Prostate gland (tissue), 2 donors: ENCODE results near the gene ARHGAP24. TPM values are rescaled to one million over a fixed set of nuclear protein-coding genes. Genes with fewer than 3 reads are reported as not detected.

Experiments
- DNase-seq: peaks from one replicate; pipeline ENCODE4 v3.0.0-alpha.2; 2019; ENCODE audit warnings: low spot score
- H3K27ac ChIP-seq, 2 donors: fragments of 200-600 bp; sonication (generic); 2 replicates each; pipeline ENCODE4 v1.5.1; 2017 to 2019
- H3K27me3 ChIP-seq: fragments of 200-600 bp; sonication (generic); replicated peaks from 2 replicates; pipeline ENCODE4 v1.5.1; 2019; ENCODE audit not compliant: insufficient read depth
- H3K36me3 ChIP-seq, 2 donors: fragments of 200-600 bp; sonication (generic); 1 replicate in 1 of 2; 2 replicates in 1 of 2; pipeline versions ENCODE4 v1.5.1 to v1.8.1; 2017 to 2019
- H3K4me1 ChIP-seq: fragments of 200-600 bp; sonication (generic); replicated peaks from 2 replicates; pipeline ENCODE4 v1.5.1; 2019
- H3K4me3 ChIP-seq, 2 donors: fragments of 200-600 bp; sonication (generic); 2 replicates each; pipeline ENCODE4 v1.5.1; 2017 to 2019
- H3K9me3 ChIP-seq: fragments of 200-600 bp; sonication (generic); 2 replicates; pipeline ENCODE4 v1.5.1; 2017
- CTCF ChIP-seq, 4 experiments: fragments of 200-600 bp in 2 of 4; fragments of 450-650 bp in 2 of 4; sonication (generic) in 2 of 4; IDR thresholded peaks; 1 replicate in 3 of 4; 2 replicates in 1 of 4; pipeline ENCODE4 v1.5.1; 2016 to 2019; ENCODE audit warnings: antibody characterized with exemption in 4 of 4, mild to moderate bottlenecking in 2 of 4, moderate library complexity in 2 of 4
- POLR2A ChIP-seq: fragments of 450-650 bp; IDR thresholded peaks from one replicate; pipeline ENCODE4 v1.6.1; 2016; ENCODE audit warnings: antibody characterized with exemption, mild to moderate bottlenecking
- POLR2AphosphoS5 ChIP-seq: sonication (generic); formaldehyde crosslinking; IDR thresholded peaks from one replicate; pipeline ENCODE4 v1.6.1; 2017; ENCODE audit warnings: antibody characterized with exemption
- WGBS: methylation state at CpG from one replicate; pipeline ENCODE4 v1.1.5; 2018; 5-methylcytosine and 5-hydroxymethylcytosine counted together
- intact Hi-C: fragments of 100-400 bp; cut with DNase I; formaldehyde crosslinking; loops from one replicate; pipeline ENCODE4 v1.14.2; 2022
- total RNA-seq, 2 donors: library from RNA; depleted of rRNA; stranded (reverse); fragments of >200 nt; gene quantifications; one replicate each; pipeline ENCODE4 v1.1.0, GENCODE V29; 2016

Gene ARHGAP24
- total RNA-seq, 2 donors from 2014 or later: 6.7 to 7.4 TPM

- TF ChIP-seq CTCF (IDR thresholded peaks at IDR 0.05): no peak
- TF ChIP-seq POLR2A: no peak
- TF ChIP-seq POLR2AphosphoS5: no peak
- no peaks in the 10 kb centered on the region for H3K4me1 ChIP-seq
- no peaks in the 10 kb centered on the region for H3K36me3 ChIP-seq
- H3K4me3 ChIP-seq: no peak overlapping the region
- no peaks in the 10 kb centered on the region for H3K27me3 ChIP-seq
- WGBS: 80% methylated on average over 6 of the region's 6 CpGs
- no peak for DNase-seq
- no peak overlapping the region for H3K27ac ChIP-seq
- intact Hi-C loops: no loop called here
- no peaks in the 10 kb centered on the region for H3K9me3 ChIP-seq
Measured at GRCh38 chr4:85557016-85557901, 82.3 kb downstream of the ARHGAP24 start.

- intact Hi-C loops: no loop called here
- H3K9me3 ChIP-seq: no peaks in the 10 kb centered on the region
- no peaks in the 10 kb centered on the region for H3K4me1 ChIP-seq
- TF ChIP-seq CTCF (IDR thresholded peaks at IDR 0.05) (no peak), POLR2AphosphoS5 (no peak), POLR2A (no peak)
- 96% methylated on average over 4 of the region's 4 CpGs for WGBS
- no peak for DNase-seq
- H3K36me3 ChIP-seq: no peaks in the 10 kb centered on the region
- H3K27ac ChIP-seq: no peak overlapping the region
- H3K4me3 ChIP-seq: no peak overlapping the region
- no peaks in the 10 kb centered on the region for H3K27me3 ChIP-seq
Measured at GRCh38 chr4:85565761-85566480, 91.0 kb downstream of the ARHGAP24 start.

GRCh38 chr4:85569730-85570299, 94.9 kb downstream of the ARHGAP24 start:
- Histone ChIP-seq H3K4me1 (no peaks in the 10 kb centered on the region), H3K27ac (no peak overlapping the region), H3K36me3 (no peaks in the 10 kb centered on the region), H3K4me3 (no peak overlapping the region), H3K9me3 (no peaks in the 10 kb centered on the region), H3K27me3 (no peaks in the 10 kb centered on the region)
- intact Hi-C loops: no loop called here
- DNase-seq: no peak
- WGBS: 61% methylated on average over 2 of the region's 2 CpGs
- TF ChIP-seq CTCF (IDR thresholded peaks at IDR 0.05): no peak
- TF ChIP-seq POLR2A: no peak

GRCh38 chr4:85570388-85570787, 95.4 kb downstream of the ARHGAP24 start:
- intact Hi-C loops: no loop called here

More at GRCh38 chr4:85570388-85570787, 95.4 kb downstream of the ARHGAP24 start:
- Histone ChIP-seq H3K4me3 (no peak overlapping the region), H3K27me3 (no peaks in the 10 kb centered on the region), H3K9me3 (no peaks in the 10 kb centered on the region), H3K27ac (no peak overlapping the region), H3K36me3 (no peaks in the 10 kb centered on the region), H3K4me1 (no peaks in the 10 kb centered on the region)
- no peak for DNase-seq
- WGBS: 65% methylated on average over 3 of the region's 3 CpGs
- TF ChIP-seq CTCF (IDR thresholded peaks at IDR 0.05) (no peak), POLR2AphosphoS5 (no peak), POLR2A (no peak)
